ENCODE results near the gene LPCAT1. TPM values are rescaled to one million over a fixed set of nuclear protein-coding genes. Genes with fewer than 3 reads are reported as not detected.
A peak's percentile ranks its signal among the peaks of the same experiment; 100 is the strongest.

LPCAT1 gene
- total RNA-seq, 1 experiment from 2014 or later, result 17.1 TPM

- H3K27ac Mint-ChIP-seq (ENCODE audit: low read depth, unreplicated experiment), result no peak overlapping the region
- POLR2A ChIA-PET, result no interaction called here
- peaks cover 7% of the 10 kb centered on the region for H3K36me3 Mint-ChIP-seq (ENCODE audit: insufficient read depth, unreplicated experiment)
- H3K27me3 Mint-ChIP-seq (ENCODE audit: insufficient read depth, unreplicated experiment), result peaks cover 23% of the 10 kb centered on the region
- H3K9me3 Mint-ChIP-seq (ENCODE audit: unreplicated experiment), result no peaks in the 10 kb centered on the region
- intact Hi-C loops (cut with micrococcal nuclease), result no loop called here
- TF ChIP-seq CTCF (IDR thresholded peaks at IDR 0.05; ENCODE audit: unreplicated experiment), result no peak
- CTCF ChIA-PET, result interaction anchor here (1.2 kb wide), 1 partner anchor 15 kb away, joined by 3 read pairs; no protein-coding TSS in a partner anchor
- H3K4me3 Mint-ChIP-seq (ENCODE audit: unreplicated experiment), result no peak overlapping the region
- peaks cover 5% of the 10 kb centered on the region for H3K4me1 Mint-ChIP-seq (ENCODE audit: insufficient read depth, unreplicated experiment)
- no TSS peak for BruUV-seq (replicated peaks)
- DNase-seq (ENCODE audit: unreplicated experiment), result no peak
Observed at GRCh38 chr5:1565737-1566734, 42.3 kb upstream of the LPCAT1 start.

GRCh38 chr5:1564824-1565736 lies 41.3 kb upstream of the LPCAT1 start:
- POLR2A ChIA-PET, result no interaction called here
- Mint-ChIP-seq H3K27ac (ENCODE audit: low read depth, unreplicated experiment) (no peak overlapping the region), H3K4me1 (ENCODE audit: insufficient read depth, unreplicated experiment) (peaks cover 5% of the 10 kb centered on the region), H3K9me3 (ENCODE audit: unreplicated experiment) (no peaks in the 10 kb centered on the region), H3K36me3 (ENCODE audit: insufficient read depth, unreplicated experiment) (peaks cover 7% of the 10 kb centered on the region), H3K27me3 (ENCODE audit: insufficient read depth, unreplicated experiment) (peaks cover 33% of the 10 kb centered on the region), H3K4me3 (ENCODE audit: unreplicated experiment) (no peak overlapping the region)
- DNase-seq (ENCODE audit: unreplicated experiment), result no peak
- intact Hi-C loops (cut with micrococcal nuclease), result no loop called here
- no peak for TF ChIP-seq CTCF (IDR thresholded peaks at IDR 0.05; ENCODE audit: unreplicated experiment)
- CTCF ChIA-PET, result no interaction called here
- BruUV-seq (replicated peaks), result no TSS peak

- H3K9me3 Mint-ChIP-seq (ENCODE audit: unreplicated experiment), result no peaks in the 10 kb centered on the region
- BruUV-seq (replicated peaks), result no TSS peak
- no peak overlapping the region for H3K27ac Mint-ChIP-seq (ENCODE audit: low read depth, unreplicated experiment)
- DNase-seq (ENCODE audit: unreplicated experiment), result peak; percentile 79
- POLR2A ChIA-PET, result no interaction called here
- peaks cover 5% of the 10 kb centered on the region for H3K4me1 Mint-ChIP-seq (ENCODE audit: insufficient read depth, unreplicated experiment)
- TF ChIP-seq CTCF (IDR thresholded peaks at IDR 0.05; ENCODE audit: unreplicated experiment), result no peak
- H3K4me3 Mint-ChIP-seq (ENCODE audit: unreplicated experiment), result no peak overlapping the region
- CTCF ChIA-PET, result no interaction called here
- H3K27me3 Mint-ChIP-seq (ENCODE audit: insufficient read depth, unreplicated experiment), result peaks cover 41% of the 10 kb centered on the region
- intact Hi-C loops (cut with micrococcal nuclease), result no loop called here
- H3K36me3 Mint-ChIP-seq (ENCODE audit: insufficient read depth, unreplicated experiment), result peaks cover 7% of the 10 kb centered on the region
Observed at GRCh38 chr5:1564182-1564748, 40.5 kb upstream of the LPCAT1 start.

Data from MCF 10A (cell line).